ENCODE results near the gene HNRNPA2B1.
"Not testable (repeated sequence)": the region's sequence is repeated elsewhere in the genome, so short reads cannot be mapped to it uniquely, and the experiment has no call there.

Gene HNRNPA2B1

DNA sequence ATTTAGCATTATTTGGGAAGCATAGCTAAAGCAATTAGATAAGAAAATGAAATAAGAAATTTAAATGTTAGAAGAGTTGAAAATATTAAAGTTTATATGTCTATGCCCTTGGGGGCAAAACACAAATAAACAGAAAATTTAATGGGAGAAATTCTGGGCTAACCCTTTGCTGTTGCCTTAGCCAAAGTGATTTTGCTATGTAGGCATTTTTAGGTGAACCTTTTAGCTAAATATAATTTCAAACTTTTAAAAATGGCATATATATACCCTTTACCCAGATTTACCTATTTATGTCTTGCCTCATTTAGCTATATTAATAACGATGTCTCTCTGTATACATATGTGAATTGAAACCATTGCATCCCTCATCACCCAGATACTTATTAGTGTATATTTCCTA is 28.5 kb downstream of the HNRNPA2B1 start:
- DNase-seq, result no peak
- intact Hi-C loops (cut with DNase I), result no loop called here

DNA sequence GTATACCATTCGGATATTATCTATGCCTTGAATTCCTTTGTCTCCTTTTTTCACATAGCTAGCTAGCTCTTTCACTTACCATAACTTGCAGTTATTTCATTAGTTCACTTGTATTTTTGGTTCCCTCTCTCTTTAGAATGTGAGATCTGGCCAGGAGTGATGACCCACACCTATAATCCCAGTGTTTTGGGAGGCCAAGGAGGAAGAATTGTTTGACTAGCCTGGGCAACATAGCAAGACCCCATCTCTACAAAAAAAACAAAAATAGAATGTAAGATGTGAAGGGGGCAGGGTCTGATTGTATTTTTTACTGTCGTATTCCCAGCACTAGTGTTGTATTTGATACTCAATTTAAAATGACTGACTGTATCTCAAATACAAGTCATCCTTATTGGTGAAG is 28.9 kb downstream of the HNRNPA2B1 start:
- no peak for DNase-seq
- intact Hi-C loops (cut with DNase I), result no loop called here

DNA sequence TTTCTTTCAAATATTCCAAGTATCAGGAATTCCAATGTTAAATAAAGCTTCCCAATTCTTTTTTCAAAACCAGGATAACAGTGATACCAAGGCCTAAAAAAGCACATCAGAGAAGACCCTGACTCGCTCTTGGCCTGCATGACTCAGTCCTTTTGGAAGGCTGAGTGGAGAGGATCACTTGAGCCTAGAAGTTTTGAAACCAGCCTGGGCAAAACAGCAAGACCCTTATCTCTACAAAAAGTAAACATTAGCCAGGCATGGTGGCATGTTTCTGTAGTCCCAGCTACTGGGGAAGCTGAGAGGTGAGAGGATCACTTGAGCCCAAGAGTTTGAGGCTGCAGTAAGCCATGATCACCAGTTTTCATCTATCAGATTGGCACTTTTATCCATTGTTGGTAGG is 29.9 kb downstream of the HNRNPA2B1 start:
- intact Hi-C loops (cut with DNase I), result no loop called here

DNA sequence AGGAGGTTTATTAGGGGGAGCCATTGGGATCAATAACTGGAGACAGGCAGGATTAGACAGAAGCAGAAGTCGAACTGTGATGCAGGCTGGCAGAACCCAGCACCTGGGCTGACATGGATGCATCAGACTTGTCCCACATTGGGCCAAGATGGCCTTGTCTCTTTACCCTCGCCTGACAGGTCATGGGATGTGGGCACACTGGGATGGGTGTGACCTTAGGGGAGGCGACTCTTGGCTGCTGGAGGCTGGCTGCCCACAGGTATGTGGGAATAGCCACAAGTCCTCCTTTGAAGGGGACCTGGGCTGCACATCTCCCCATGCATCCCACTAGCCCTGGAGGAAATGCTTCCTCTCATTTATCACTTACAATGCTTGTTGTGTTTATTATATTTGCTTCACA is 31.3 kb downstream of the HNRNPA2B1 start:
- intact Hi-C loops (cut with DNase I), result no loop called here
- no peak for DNase-seq

More for the DNA sequence above, 29.9 kb downstream of the HNRNPA2B1 start:
- no peak for DNase-seq

DNA sequence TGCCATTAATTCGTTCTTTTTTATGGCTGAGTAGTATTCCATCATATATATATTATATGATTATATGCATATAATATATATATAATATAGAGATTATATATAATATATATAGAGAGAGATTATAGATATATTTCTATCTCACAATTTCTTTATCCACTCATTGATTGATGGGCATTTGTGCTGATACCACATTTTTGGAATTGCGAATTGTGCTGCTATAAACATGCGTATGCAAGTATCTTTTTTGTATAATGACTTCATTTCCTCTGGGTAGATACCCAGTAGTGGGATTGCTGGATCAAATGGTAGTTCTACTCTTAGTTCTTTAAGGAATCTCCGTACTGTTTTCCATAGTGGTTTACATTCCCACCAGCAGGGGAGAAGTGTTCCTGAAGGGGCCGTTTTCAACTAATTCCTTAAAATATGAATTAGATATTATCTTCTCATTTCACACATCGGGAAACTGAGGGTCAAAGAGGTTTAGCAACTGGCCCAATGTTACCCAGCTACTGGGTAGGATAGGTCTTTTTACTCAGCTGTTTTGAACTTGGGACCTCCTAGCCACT is 32.0 kb downstream of the HNRNPA2B1 start:
- intact Hi-C loops (cut with DNase I), result no loop called here

DNA sequence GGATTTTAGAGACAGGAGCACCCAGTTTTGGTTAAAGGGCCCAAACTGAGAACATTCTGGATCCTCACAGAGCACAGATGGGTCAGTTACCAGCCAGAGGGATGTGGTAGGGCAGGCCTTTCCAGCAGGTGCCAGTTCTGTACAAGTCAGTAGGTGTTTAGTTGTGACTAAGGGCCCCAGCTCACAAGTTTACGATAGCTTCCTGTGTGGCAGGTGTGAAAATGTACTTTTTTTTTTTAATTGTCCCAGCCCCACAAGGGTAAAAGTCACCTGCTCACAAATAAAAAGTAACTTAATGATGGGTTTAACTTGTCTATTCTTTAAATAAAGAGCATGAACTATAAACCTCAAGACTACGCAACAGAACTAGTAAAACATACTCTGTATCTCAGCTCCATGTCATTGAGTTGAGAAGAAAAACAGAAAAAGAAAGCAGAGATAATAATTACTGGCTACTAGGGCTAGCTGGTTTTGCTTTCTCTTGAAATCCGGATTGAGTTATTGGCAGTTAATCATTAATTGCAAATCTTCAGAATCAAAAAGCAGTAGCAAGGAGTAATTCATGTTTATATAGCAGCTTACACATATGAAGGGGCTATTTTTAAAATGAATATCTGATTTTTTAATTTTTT is 33.1 kb downstream of the HNRNPA2B1 start:
- no peak for DNase-seq
- intact Hi-C loops (cut with DNase I), result no loop called here

More for the DNA sequence above, 32.0 kb downstream of the HNRNPA2B1 start:
- DNase-seq, result no peak

DNA sequence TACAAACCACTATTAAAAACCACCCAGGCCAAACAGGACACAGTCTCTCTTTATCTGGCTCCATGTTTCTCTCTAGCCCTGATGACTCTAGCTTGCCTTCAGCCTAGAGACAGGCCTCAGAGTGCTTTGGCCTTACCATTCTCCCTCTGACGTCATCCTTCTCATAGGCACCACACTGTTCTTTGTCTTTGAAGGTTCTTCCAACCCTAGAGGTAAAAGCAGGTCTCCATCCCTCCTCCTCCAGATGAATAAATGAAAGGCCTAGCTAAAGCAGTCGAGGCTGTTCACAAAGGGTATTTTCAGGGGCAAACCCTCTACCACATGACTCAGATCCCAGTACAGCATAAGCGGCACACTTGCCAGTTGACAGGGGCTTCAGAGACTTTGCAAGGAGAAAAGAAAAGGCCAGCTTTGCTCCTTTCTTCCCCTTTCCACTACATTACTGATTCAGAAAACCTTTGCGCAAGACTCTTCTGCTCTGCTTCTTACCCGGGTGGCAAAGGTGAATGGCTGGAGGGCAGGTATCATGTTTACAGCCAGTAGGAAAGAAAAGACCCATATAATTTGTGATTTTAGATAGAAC is 33.8 kb downstream of the HNRNPA2B1 start:
- DNase-seq, result no peak
- intact Hi-C loops (cut with DNase I), result no loop called here

DNA sequence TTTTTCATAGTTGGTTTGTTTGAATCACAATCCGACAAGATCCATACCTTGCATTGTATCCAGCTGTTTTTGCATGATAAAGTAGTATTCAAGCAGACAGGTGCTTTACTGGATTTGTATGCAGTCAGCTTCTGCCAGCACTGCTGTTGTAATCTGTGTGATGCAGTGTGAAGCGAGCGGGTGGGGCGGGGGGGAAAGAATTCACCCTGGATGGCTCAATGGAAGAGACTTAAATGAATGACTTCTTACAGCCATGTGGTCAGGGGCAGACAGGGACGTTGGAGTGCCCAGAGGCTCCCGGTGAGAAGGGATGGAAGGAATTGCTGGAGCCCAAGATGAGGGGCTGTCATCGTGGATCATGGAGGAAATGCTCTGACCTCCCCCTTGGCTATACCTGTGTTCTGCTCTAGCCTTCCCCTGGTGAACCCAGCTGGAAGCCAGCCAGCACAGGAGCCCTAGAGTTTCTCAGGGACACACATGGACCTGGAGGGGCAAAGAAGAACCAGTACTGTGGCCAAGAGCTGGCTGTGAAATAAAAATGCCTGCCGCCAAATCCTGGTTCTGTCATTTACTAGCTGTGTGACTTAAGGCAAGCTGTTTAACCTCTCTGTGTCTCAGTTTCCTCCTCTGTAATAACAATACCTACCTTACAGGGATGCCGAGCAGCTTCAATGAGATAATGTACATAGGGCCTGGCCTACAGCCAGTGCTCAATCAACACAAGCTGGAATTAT is 34.4 kb downstream of the HNRNPA2B1 start:
- intact Hi-C loops (cut with DNase I), result no loop called here
- no peak for DNase-seq

GRCh38 chr7:26163804-26164203 is 36.7 kb downstream of the HNRNPA2B1 start:
- DNase-seq; intact Hi-C loops (cut with DNase I): not testable (repeated sequence)

GRCh38 chr7:26162431-26162830 is 38.1 kb downstream of the HNRNPA2B1 start:
- intact Hi-C loops (cut with DNase I), result no loop called here
- DNase-seq, result no peak

GRCh38 chr7:26160896-26161295 is 39.6 kb downstream of the HNRNPA2B1 start:
- no peak for DNase-seq
- intact Hi-C loops (cut with DNase I), result no loop called here

DNA sequence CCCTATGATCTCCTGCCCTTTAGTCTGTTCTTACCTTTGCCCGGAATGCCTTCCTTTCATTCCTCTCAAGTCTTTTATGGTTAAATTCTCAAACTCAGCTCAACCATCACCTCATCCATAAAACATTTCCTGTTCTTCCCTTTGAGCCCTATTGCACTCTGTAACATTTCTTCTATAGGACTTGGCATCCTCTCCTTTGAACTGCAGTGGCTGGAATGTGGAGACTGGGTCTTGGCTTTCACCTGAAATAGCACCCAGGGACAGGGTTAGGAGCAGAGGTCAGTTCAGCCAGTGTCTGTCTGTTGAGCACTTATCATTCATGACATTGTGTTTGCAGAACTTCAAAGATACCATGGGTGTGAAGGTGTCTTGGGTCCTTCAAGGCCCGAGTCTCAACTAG is 41.3 kb downstream of the HNRNPA2B1 start:
- intact Hi-C loops (cut with DNase I), result no loop called here

GRCh38 chr7:26157520-26158105 is 42.9 kb downstream of the HNRNPA2B1 start:
- DNase-seq, result no peak
- intact Hi-C loops (cut with DNase I), result no loop called here

More for the DNA sequence above, 41.3 kb downstream of the HNRNPA2B1 start:
- DNase-seq, result no peak

- intact Hi-C loops (cut with DNase I), result no loop called here
- no peak for DNase-seq
These were observed 43.8 kb downstream of the HNRNPA2B1 start for GRCh38 chr7:26156451-26157420.

- intact Hi-C loops (cut with DNase I), result no loop called here
- no peak for DNase-seq
These were observed 44.8 kb downstream of the HNRNPA2B1 start for GRCh38 chr7:26155531-26156375.

- intact Hi-C loops (cut with DNase I), result no loop called here
- no peak for DNase-seq
These were observed 46.4 kb downstream of the HNRNPA2B1 start for GRCh38 chr7:26153823-26154783.
